ENCODE results near the gene PANK2. TPM values are rescaled to one million over a fixed set of nuclear protein-coding genes. Genes with fewer than 3 reads are reported as not detected.
"Not testable (repeated sequence)": the region's sequence is repeated elsewhere in the genome, so short reads cannot be mapped to it uniquely, and the experiment has no call there.

Gene PANK2
- total RNA-seq, 4 donors from 2014 or later: 17.9 to 53.6 (median 43.2) TPM

GRCh38 chr20:3934624-3935023, 45.4 kb downstream of the PANK2 start:
- H3K4me3 ChIP-seq: no peak overlapping the region
- H3K27me3 ChIP-seq: no peaks in the 10 kb centered on the region
- H3K9me3 ChIP-seq: no peaks in the 10 kb centered on the region
- H3K4me1 ChIP-seq: peaks cover 0 to 23% (median 0%) of the 10 kb centered on the region in 4 donors
- DNase-seq: no peak
- TF ChIP-seq POLR2A (IDR thresholded peaks at IDR 0.05) (no peak), CTCF (IDR thresholded peaks at IDR 0.05) (no peak)
- peak overlapping the region in 1 of 4 donors; percentile 57 for H3K27ac ChIP-seq
- H3K36me3 ChIP-seq: no peaks in the 10 kb centered on the region

- Histone ChIP-seq H3K36me3 (no peaks in the 10 kb centered on the region), H3K4me3 (no peak overlapping the region), H3K4me1 (peaks cover 0 to 23% (median 0%) of the 10 kb centered on the region in 4 donors), H3K27me3 (no peaks in the 10 kb centered on the region), H3K27ac (peak overlapping the region in 1 of 4 donors; percentile 57), H3K9me3 (no peaks in the 10 kb centered on the region)
- no peak for DNase-seq
- no peak for TF ChIP-seq CTCF (IDR thresholded peaks at IDR 0.05)
- no peak for TF ChIP-seq POLR2A (IDR thresholded peaks at IDR 0.05)
These were observed 46.2 kb downstream of the PANK2 start for GRCh38 chr20:3935295-3935955.

GRCh38 chr20:3935956-3936340, 46.8 kb downstream of the PANK2 start:
- H3K4me3 ChIP-seq: no peak overlapping the region
- DNase-seq: no peak
- no peaks in the 10 kb centered on the region for H3K27me3 ChIP-seq
- H3K9me3 ChIP-seq: no peaks in the 10 kb centered on the region
- H3K36me3 ChIP-seq: no peaks in the 10 kb centered on the region
- H3K4me1 ChIP-seq: peaks cover 0 to 23% (median 0%) of the 10 kb centered on the region in 4 donors
- no peak for TF ChIP-seq CTCF (IDR thresholded peaks at IDR 0.05)
- no peak for TF ChIP-seq POLR2A (IDR thresholded peaks at IDR 0.05)
- no peak overlapping the region for H3K27ac ChIP-seq

- Histone ChIP-seq H3K36me3 (no peaks in the 10 kb centered on the region), H3K4me3 (no peak overlapping the region)
- TF ChIP-seq CTCF (IDR thresholded peaks at IDR 0.05) (no peak), POLR2A (IDR thresholded peaks at IDR 0.05) (no peak)
These were observed 48.4 kb downstream of the PANK2 start for GRCh38 chr20:3937618-3938017.

GRCh38 chr20:3940905-3941304, 51.7 kb downstream of the PANK2 start:
- Histone ChIP-seq H3K27me3 (no peaks in the 10 kb centered on the region), H3K9me3 (no peaks in the 10 kb centered on the region), H3K36me3 (no peaks in the 10 kb centered on the region), H3K4me3 (no peak overlapping the region), H3K4me1 (no peaks in the 10 kb centered on the region), H3K27ac (no peak overlapping the region)
- TF ChIP-seq CTCF (IDR thresholded peaks at IDR 0.05): no peak
- TF ChIP-seq POLR2A (IDR thresholded peaks at IDR 0.05): no peak
- no peak for DNase-seq

More at GRCh38 chr20:3937618-3938017, 48.4 kb downstream of the PANK2 start:
- no peak for DNase-seq
- Histone ChIP-seq H3K27ac (no peak overlapping the region), H3K4me1 (peaks cover 0 to 17% (median 0%) of the 10 kb centered on the region in 4 donors), H3K9me3 (no peaks in the 10 kb centered on the region), H3K27me3 (no peaks in the 10 kb centered on the region)

GRCh38 chr20:3946666-3947065, 57.5 kb downstream of the PANK2 start:
- not testable (repeated sequence) for H3K4me3 ChIP-seq, H3K27ac ChIP-seq, H3K9me3 ChIP-seq, H3K27me3 ChIP-seq, DNase-seq, H3K36me3 ChIP-seq, H3K4me1 ChIP-seq

Data from Peyer's patch (tissue), 4 donors.